ENCODE results near the gene MINDY1.

Gene MINDY1, protein sequence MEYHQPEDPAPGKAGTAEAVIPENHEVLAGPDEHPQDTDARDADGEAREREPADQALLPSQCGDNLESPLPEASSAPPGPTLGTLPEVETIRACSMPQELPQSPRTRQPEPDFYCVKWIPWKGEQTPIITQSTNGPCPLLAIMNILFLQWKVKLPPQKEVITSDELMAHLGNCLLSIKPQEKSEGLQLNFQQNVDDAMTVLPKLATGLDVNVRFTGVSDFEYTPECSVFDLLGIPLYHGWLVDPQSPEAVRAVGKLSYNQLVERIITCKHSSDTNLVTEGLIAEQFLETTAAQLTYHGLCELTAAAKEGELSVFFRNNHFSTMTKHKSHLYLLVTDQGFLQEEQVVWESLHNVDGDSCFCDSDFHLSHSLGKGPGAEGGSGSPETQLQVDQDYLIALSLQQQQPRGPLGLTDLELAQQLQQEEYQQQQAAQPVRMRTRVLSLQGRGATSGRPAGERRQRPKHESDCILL

DNA sequence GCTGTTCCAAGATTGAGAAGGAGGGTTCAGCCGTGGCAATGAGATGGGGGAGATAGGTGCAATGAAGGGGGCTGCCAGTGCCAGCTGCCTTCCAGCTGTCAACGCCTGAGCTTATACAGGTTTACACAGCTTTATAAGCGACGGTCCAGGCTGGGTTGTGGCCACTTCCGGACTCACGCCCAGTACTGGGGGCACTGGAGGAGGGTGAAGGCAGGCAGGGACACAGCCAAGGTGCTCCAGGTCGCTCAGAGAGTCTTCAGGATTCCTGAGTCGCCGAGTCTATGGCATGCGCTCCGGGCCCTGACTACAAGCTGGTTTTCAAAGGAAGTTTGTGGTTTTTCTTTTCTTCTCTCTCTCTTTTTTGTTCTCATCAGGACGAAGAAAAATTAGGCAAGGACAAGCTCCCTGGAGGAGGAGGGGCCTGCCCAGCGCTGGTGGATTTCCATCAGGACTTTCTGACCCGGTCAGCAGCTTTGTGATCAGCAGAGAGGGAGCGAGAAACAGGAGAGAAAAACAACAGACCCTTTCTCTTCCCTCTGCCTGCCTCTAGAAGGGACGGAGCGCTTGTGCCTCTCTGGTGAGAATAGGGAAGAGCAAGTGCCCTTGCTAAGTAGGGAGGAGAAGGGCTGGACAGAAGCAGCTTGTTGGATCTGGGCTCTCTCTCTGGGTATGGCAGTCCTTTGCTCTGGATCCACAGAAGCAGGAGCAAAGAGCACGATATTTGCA lies at the start of gene MINDY1:
TSS of gene MINDY1 (minus strand) at position 576 of the 726 bp plus-strand sequence. CDS start 4,285 bp downstream, outside the sequence.
- peak; percentile 57 for DNase-seq

DNA sequence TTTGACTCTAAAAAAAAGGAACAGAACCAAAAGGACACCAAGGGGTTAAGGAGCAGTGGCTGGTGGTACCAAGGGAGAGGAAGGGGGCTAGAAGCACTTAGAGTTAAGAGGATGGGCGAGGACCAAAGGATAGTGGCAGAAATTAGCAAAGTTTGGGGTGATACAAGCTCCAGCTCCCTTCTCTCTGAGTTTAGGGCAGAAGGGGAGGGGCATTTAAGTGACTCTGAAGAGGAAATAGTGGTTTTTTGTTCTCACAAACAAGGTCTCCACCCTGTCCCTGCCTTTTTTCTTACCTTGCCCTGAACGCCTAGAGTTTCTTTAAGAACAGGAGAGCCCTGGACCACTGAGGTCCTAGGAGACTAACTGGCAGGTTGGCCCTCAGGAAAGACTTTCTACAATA lies 49.4 kb upstream of the MINDY1 start:
- DNase-seq, result peak; percentile 50

DNA sequence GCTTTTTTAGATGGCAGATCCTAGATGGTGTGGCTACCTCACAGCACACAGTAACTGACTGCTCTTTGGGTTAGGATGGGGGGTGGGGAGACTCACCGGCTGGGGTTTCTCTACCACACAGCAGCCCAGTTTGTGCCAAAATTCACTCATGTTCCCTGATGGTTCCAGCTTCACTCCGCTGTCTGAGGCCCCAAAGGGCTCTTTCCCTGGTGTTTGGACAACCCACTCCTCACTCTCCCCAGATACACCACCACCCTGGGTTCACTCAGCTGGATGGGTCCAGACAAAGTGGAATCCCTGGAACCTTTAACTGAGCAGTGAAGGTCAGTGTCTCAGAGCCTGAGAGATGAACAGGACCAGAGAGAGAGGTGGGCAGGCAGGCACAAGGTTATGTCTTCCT lies 48.9 kb upstream of the MINDY1 start:
- DNase-seq, result no peak

DNA sequence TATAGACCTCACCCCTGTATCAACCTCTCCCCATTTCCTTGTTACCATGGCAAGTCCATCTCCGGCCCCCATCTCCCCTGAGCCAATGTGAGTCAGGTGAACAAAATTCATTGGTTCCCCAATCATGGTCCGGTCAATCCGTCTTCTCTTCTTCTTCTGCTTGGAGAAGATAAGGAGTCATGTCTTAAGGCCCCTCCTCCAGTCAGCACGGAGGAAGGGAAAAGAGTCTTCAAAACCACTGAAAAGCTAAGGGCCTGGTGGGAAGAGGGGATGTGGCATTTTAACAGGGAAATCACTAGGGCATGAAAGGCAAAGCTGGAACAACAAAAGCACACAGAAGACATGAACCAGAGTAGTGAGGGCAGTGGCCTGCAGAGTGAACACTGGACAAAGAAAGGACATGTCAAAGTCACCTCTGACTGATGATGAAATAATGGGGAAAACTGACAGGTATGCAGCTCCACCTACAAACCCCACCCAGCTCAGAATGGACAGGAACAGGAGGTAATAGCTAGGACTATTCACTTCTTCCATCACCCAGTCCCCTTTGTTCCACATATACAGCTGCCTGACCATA lies 48.4 kb upstream of the MINDY1 start:
- DNase-seq, result no peak

DNA sequence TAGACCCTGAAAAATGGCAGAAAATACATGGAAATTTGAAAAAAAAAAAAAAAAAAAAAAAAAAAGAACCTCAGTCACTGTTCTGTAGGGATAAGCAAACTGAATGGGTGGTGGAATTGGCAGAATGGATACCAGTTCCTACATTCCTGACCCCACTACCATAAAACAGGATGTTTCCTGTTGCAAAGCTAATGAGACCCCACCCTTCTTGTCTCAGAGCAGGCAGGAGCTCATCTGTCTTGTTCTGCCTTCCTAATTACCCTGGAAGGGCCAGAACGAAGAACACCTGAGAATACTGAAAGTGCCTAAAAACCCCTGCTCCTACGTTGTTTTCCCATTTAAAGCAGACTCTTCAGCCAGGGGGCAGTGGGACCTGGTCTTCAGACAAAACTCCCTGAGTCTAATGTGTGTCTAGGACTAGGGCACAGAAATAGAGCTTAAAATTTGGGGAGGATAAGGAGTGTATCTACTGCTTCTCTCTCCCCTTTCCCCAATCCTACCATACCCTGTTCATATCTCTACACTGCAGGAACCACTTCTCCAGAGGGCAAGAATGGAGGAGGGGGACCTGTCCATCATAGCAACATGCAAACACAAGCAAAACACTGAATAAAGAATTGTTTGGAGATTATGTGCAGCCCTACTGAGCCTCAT lies 44.8 kb upstream of the MINDY1 start:
- DNase-seq, result no peak

DNA sequence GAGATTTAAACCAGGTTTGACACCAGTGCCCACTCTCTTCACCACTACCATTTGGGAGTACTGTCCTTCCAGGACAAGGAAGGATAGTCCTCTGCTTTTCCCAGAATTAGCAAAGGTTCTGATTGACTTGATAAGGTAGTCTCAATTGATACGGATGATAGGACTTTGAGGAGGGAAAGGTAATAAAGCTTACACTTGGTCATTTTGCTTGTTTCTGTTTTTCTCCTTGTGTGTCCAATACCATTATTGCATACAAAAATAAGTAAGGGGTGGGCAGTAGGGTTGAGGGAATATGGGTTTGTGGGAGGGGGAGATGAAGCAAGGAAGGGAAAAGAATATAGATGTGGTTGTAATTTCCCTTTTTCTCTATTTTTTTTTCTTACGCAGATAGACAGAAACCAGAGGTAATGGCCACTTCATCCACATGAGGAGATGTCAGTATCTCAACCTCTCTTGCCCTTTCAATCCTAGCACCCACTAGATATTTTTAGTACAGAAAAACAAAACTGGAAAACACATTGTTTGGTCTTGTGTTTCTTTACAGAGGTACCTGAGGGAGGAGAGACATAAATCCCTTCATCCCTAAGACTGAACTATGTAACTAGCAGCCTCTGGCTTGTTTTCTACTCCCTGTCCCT lies 43.5 kb upstream of the MINDY1 start:
- DNase-seq, result no peak

DNA sequence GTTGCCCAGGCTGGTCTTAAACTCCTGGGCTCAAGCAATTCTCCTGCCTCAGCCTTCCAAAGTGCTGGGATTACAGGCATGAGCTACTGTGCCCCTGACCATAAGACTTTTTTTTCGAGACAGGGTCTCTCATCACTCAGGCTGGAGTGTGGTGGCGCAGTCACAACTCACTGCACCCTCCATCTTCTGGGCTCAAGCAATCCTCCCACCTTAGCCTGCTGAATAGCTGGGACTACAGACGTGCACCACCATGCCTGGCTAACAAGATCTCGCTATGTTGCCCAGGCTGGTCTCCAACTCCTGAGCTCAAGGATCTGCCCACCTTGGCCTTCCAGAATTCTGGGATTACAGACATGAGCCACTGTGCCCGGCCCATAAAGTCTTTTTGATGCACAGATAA lies 42.8 kb upstream of the MINDY1 start:
- DNase-seq, result no peak

DNA sequence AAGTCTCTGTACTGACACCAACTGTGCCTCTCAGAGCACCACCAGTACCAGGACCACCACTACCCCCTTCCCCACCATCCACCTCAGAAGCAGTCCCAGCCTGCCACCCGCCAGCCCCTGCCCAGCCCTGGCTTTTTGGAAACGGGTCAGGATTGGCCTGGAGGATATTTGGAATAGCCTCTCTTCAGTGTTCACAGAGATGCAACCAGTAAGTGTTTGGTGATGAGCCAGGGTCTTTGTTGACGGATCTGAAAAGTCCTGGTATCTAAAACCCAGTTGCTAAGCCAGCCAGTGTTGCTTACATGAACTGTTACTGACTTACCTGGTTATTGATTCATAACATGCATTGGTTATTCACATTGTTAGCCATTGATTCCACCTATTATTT lies 41.9 kb upstream of the MINDY1 start:
- no peak for DNase-seq

DNA sequence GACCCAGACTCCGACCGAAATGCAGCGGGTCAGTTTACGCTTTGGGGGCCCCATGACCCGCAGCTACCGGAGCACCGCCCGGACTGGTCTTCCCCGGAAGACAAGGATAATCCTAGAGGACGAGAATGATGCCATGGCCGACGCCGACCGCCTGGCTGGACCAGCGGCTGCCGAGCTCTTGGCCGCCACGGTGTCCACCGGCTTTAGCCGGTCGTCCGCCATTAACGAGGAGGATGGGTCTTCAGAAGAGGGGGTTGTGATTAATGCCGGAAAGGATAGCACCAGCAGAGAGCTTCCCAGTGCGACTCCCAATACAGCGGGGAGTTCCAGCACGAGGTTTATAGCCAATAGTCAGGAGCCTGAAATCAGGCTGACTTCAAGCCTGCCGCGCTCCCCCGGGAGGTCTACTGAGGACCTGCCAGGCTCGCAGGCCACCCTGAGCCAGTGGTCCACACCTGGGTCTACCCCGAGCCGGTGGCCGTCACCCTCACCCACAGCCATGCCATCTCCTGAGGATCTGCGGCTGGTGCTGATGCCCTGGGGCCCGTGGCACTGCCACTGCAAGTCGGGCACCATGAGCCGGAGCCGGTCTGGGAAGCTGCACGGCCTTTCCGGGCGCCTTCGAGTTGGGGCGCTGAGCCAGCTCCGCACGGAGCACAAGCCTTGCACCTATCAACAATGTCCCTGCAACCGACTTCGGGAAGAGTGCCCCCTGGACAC lies 41.4 kb upstream of the MINDY1 start:
- peak; percentile 56 for DNase-seq

DNA sequence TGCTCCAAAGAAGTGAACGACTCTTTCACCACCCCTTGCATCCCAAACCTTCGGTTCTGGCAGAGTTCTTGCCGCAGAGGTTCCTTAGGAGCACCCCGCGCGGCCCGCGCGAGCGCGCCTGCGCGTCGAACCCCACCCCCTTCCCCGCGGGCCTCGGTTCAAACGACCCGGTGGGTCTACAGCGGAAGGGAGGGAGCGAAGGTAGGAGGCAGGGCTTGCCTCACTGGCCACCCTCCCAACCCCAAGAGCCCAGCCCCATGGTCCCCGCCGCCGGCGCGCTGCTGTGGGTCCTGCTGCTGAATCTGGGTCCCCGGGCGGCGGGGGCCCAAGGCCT lies 40.9 kb upstream of the MINDY1 start, which contains the start of gene C1orf56:
TSS of gene C1orf56 (plus strand) at position 161 of the 334 bp plus-strand sequence. CDS start at position 258, 97 bp downstream.
- peak; percentile 55 for DNase-seq

DNA sequence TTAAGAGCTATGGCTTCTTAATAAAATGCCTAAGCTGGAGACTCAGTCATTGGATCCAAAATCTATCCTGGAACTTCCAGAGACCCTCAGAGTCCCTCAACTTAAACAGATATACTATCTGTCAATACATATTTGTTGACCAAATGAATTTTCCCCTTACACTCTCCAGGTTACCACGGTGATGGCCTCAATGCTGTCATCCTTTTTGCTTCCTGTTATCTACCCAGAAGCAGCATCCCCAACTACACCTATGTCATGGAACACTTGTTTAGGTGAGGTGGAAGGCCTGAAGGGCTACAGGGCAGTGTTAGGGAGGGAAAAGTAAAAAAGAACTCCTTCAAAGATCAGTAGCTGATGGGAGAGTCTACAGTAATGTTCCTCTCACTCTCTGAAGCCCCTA lies 36.5 kb upstream of the MINDY1 start:
- DNase-seq, result no peak

DNA sequence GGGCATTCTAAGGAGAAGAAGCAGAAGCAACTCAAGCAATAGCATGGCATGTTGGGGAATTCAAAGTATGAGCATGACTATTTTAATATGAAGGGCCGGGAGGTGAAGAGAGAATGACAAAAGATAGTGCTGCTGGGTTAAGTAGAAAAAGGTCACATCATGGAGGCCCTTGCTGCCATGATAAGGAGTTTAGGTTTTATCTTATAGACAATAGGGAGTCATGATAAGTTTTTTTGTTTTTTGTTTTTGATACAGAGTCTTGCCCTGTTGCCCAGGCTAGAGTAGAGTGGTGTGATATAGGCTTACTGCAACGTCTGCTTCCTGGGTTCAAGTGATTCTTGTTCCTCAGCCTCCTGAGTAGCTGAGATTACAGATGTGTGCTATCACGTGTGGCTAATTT lies 32.8 kb upstream of the MINDY1 start:
- no peak for DNase-seq

DNA sequence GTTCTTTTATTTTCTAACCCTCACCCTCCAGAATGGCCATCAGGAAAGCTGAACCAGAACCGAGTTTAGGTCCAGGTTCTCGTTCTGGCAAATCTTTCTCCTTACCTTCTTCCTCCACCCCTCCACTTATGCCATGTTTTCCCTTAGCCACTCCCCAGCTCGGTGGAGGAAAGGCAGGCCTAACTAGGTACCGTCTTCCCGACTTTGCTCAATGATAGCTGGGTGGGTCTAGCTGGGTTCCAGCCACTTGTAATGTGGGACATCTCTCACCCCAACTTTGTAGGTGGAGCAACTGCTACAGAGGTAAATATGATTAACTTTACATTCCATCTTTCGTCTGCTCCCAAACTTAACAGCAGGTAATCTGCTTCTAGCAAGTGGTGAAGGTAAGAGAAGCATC lies 30.3 kb upstream of the MINDY1 start:
- DNase-seq, result no peak

DNA sequence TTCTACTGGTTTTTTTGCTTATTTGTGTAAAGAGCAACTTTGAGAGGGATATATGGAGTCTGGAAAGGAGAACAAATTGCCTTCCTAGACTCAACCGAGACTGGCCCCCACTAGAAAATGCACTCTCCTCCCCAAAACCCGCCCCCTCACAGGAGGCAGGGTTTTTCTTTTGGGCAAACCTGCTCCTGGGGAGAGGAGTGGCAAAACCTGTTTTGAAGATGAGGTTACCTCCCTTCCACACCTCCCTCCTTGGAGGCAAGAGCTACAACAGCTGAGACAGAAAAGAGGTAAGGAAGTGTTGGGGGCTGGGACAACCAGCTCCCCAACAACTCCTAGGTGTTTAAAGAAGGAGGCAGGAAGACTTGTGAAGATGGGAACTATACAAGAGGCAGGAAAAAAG lies 29.7 kb upstream of the MINDY1 start, which contains the start of gene BNIPL:
TSS of gene BNIPL (plus strand) at position 231 of the 400 bp plus-strand sequence. CDS start at position 371, 140 bp downstream.
- DNase-seq, result no peak

DNA sequence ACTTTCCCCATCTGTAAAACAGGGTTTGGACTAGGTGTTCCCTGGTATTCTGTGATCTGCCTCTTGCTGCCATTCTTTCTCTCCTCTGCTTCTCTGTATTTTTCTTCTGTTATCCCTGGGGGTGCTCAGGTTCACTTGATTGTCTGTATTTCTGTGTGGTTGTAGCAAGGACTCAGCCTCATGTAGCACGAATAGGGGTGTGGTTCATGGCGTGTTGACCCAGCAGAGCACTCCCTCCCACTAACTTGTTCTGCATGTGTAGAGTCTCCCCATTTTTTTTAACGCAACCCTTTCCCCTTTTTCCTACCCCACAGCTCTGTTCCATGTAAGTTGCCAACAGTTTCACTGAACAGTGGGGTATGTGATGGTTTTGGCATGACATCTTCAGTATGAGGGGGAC lies 28.5 kb upstream of the MINDY1 start:
- no peak for DNase-seq

DNA sequence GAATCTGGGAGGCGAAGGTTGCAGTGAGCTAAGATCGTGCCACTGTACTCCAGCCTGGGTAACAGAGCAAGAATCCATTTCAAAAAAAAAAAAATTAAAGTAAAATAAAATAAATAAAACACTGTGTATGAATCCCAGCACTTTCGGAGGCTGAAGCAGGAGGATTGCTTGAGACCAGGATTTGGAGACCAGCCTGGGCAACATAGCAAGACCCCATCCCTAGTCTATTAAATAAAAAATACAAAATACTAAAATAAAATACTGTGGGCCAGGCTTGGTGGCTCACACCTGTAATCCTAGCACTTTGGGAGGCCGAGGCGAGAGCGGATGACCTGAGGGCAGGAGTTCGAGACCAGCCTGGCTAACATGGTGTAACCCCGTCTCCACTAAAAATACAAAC lies 25.5 kb upstream of the MINDY1 start:
- DNase-seq, result no peak

DNA sequence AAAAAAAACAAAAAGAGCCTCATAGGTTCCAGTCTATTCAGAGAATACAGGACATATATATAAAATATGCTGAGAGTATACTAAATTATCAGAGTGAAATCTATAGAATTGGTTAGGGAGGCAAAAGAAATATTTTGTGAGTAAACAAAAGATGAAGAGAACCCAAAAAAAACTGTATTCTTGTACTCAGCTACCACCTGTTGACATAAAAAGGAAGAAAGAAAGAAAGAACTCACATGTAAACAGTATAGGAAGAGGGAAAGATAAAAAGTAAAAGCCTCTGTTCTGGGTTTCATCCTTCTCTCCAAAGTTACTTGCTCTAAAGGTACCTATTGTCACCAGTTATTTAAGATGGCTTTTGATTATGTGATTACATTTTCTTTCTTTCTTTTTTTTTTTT lies 19.8 kb upstream of the MINDY1 start:
- DNase-seq, result no peak

DNA sequence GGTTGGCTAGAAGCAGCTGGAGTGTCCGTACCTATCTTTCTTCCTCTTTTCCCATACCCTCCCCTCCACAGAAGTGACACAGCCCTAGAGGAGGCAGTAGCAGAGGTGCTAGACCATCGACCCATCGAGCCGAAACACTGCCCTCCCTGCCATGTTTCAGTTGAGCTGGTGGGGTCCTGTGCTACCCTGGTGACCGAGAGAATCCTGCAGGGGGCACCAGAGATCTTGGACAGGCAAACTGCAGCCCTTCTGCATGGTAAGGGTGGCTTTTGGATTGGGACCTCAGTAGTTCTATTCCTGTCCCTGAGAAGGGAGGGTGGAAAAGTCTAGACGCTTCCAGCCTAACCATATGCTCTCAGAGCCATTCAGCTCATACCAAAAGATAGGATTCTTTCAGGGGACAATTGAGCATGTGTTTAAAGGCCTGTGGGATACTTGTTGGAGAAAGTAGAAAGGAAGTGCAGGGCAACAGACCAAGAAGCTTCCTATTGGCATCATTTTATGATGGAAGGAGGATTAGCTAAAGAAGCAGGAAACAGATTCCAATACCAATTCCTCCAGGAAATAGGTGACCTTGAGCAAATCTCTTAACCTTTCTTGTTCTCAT lies 17.9 kb upstream of the MINDY1 start:
- peak; percentile 79 for DNase-seq

DNA sequence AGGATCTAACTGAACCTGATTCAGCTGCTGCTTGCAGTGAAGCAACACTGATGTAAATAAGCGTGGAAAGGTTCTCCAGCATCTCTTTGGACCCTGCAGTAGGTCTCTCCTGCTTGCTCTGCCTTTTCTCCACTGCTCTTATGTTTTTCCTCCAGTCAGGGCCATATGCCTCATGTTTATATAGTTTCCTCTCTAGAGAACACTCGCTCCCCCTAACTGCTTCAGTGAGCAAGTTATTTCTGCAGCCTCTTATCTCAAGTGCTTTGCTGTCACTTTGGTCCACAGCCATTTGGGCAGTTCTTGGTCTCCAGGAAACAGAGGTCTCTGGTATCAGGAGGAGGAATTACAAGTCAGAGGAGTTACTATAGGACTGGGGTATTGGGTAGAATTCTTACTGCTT lies 6.8 kb upstream of the MINDY1 start:
- no peak for DNase-seq

DNA sequence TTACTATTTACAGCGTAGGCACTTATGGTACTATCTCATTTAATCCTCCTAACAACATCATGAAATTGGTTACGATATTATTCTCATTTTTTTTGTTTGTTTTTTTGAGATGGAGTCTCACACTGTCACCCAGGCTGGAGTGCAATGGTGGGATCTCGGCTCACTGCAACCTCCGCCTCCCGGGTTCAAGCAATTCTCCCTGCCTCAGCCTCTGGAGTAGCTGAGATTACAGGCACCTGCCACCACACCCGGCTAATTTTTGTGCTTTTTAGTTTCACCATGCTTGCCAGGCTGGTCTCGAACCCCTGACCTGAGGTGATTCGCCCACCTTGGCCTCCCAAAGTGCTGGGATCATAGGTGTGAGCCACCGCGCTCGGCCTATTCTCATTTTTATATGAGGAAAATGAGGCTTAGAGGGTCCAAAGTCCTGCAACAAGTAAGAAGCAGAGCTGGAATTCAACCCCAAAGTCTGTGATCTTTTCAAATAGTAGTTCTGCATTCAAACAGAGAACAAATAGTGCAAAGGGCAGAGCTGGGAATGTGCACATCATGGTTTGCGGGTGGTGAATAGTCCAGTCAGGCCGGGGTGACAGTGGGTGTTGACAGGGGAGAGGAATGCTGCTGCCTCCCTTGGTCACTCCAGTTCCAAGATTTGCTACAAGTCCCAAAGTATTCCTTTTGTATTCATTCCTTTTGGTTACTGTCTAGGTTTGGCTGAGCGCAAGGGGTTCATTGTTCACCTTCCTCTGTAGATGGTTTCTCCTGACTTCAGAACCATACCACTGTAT lies 6.2 kb upstream of the MINDY1 start:
- no peak for DNase-seq
